GM12892 (cell line): Measurements from ENCODE around the gene FBXL15. TPM values are rescaled to one million over a fixed set of nuclear protein-coding genes. Genes with fewer than 3 reads are reported as not detected.

Experiments
- DNase-seq: peaks from one replicate; pipeline ENCODE4 v3.0.0; 2011; ENCODE audit not compliant: insufficient read length
- FAIRE-seq: peaks from 2 replicates; lab custom pipeline; 2011; peaks lifted over from hg19 to GRCh38; lab: Jason Lieb, UNC
- POLR2A ChIP-seq: IDR thresholded peaks from 2 replicates; pipeline ENCODE4 v1.6.1; 2011; ENCODE audit warnings: low read depth, low read length, control low read depth
- POLR2AphosphoS5 ChIP-seq: IDR thresholded peaks from 2 replicates; pipeline ENCODE4 v1.6.1; 2011; ENCODE audit warnings: low read depth, low read length, control low read depth
- TAF1 ChIP-seq: IDR thresholded peaks from 2 replicates; pipeline ENCODE4 v1.6.1; 2011; ENCODE audit warnings: low read depth, mild to moderate bottlenecking, control low read depth, low read length, borderline replicate concordance
- polyA plus RNA-seq: library from polyadenylated mRNA; unstranded; fragments of >200 nt; gene quantifications from one replicate; pipeline ENCODE4 v1.2.1, GENCODE V29; 2012; ENCODE audit warnings: missing spikeins, inconsistent platforms; ENCODE audit not compliant: missing spikeins

The FBXL15 gene
- polyA plus RNA-seq: 0.66 TPM

- peak; percentile 96 for DNase-seq
- peak; percentile 99 for FAIRE-seq
- peak; percentile 28; the same call in 1 of the 2 replicates for TF ChIP-seq TAF1
- peak; percentile 31; the same call in 1 of the 2 replicates for TF ChIP-seq POLR2A
- 0 out of 2 replicates have a peak, but pooled peaks have one; percentile 40 for TF ChIP-seq POLR2AphosphoS5
Observed at GRCh38 chr10:102420714-102421506, at the start of gene FBXL15. Gene FBXL15 (plus strand): TSS chr10:102420836. CDS start chr10:102421130, 294 bp downstream.

- no peak for FAIRE-seq
- TF ChIP-seq POLR2AphosphoS5 (no peak), TAF1 (no peak), POLR2A (no peak)
- DNase-seq: no peak
Observed at GRCh38 chr10:102371295-102371694, 49.3 kb upstream of the FBXL15 start.

GRCh38 chr10:102375250-102375649 lies 45.4 kb upstream of the FBXL15 start:
- DNase-seq: no peak
- no peak for FAIRE-seq
- no peak for TF ChIP-seq POLR2AphosphoS5
- no peak for TF ChIP-seq POLR2A
- TF ChIP-seq TAF1: no peak

- DNase-seq (no peak), FAIRE-seq (no peak)
- TF ChIP-seq POLR2A (no peak), TAF1 (no peak), POLR2AphosphoS5 (no peak)
Observed at GRCh38 chr10:102375867-102376266, 44.8 kb upstream of the FBXL15 start.

GRCh38 chr10:102376901-102377300 lies 43.7 kb upstream of the FBXL15 start:
- TF ChIP-seq TAF1 (no peak), POLR2A (no peak), POLR2AphosphoS5 (no peak)
- no peak for DNase-seq
- FAIRE-seq: no peak

- DNase-seq (no peak), FAIRE-seq (no peak)
- TF ChIP-seq TAF1: no peak
- no peak for TF ChIP-seq POLR2AphosphoS5
Observed at GRCh38 chr10:102379383-102379782, 41.3 kb upstream of the FBXL15 start.

- DNase-seq (no peak), FAIRE-seq (no peak)
- TF ChIP-seq TAF1 (no peak), POLR2A (no peak), POLR2AphosphoS5 (no peak)
Observed at GRCh38 chr10:102381983-102382382, 38.7 kb upstream of the FBXL15 start.

GRCh38 chr10:102382871-102383270 lies 37.8 kb upstream of the FBXL15 start:
- TF ChIP-seq POLR2A: no peak
- TF ChIP-seq POLR2AphosphoS5: no peak
- no peak for TF ChIP-seq TAF1
- DNase-seq (no peak), FAIRE-seq (no peak)

- FAIRE-seq (no peak), DNase-seq (no peak)
Observed at GRCh38 chr10:102384053-102384452, 36.6 kb upstream of the FBXL15 start.

GRCh38 chr10:102384606-102385429 lies 35.8 kb upstream of the FBXL15 start:
- DNase-seq (no peak), FAIRE-seq (peak; percentile 70)
- TF ChIP-seq POLR2A (no peak), TAF1 (no peak), POLR2AphosphoS5 (no peak)

More at GRCh38 chr10:102384053-102384452, 36.6 kb upstream of the FBXL15 start:
- TF ChIP-seq POLR2AphosphoS5 (no peak), TAF1 (no peak), POLR2A (no peak)

GRCh38 chr10:102389894-102390293 lies 30.7 kb upstream of the FBXL15 start:
- DNase-seq (no peak), FAIRE-seq (no peak)
- TF ChIP-seq POLR2A (no peak), TAF1 (no peak), POLR2AphosphoS5 (no peak)
